Erythroblast (primary cell): ENCODE data around the gene IGHMBP2.
"Not testable (repeated sequence)": the region's sequence is repeated elsewhere in the genome, so short reads cannot be mapped to it uniquely, and the experiment has no call there.

ENCODE experiments used
- GATA1 ChIP-seq: IDR thresholded peaks from 2 replicates; pipeline ENCODE4 v1.6.1; 2011; ENCODE audit warnings: low read depth, mild to moderate bottlenecking, control low read depth, low read length, moderate library complexity
- POLR2A ChIP-seq: IDR thresholded peaks from 2 replicates; pipeline ENCODE4 v1.6.1; 2011; ENCODE audit warnings: mild to moderate bottlenecking, low read length

DNA sequence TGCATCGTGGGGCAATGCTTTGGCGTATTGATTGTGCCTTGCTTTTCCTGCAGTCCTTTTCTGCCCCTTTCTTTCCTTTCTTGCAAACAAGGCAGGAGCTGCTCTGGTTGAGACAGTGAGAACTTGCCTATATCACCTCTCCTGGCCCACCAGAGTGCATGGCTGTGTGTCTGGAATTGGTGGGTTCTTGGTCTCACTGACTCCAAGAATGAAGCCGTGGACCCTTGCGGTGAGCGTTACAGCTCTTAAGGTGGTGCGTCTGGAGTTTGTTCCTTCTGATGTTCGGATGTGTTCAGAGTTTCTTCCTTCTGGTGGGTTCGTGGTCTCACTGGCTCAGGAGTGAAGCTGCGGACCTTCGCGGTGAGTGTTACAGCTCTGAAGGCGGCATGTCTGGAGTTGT is 70.0 kb downstream of the IGHMBP2 start:
- TF ChIP-seq POLR2A, GATA1: not testable (repeated sequence)
